ENCODE data around the gene CCDC71.
A peak's percentile ranks its signal among the peaks of the same experiment; 100 is the strongest.

CCDC71 gene

DNA sequence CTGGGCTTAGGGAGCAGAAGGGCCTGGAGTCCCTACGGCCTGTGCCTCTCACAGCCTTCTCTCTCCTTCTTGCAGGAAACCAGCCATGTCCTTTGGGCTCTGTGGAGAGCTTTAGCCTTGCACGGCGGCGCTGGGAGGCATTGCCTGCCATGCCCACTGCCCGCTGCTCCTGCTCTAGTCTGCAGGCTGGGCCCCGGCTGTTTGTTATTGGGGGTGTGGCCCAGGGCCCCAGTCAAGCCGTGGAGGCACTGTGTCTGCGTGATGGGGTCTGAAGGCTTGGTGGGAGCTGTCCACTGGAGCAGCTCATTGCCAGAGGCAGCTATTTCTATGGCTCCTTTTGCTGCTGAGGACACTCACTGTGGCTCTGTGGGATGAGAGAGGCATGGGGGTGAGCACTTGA is 9.4 kb upstream of the CCDC71 start:
- Histone ChIP-seq H3K9me3 (ENCODE audit: low read length) (no peaks in the 10 kb centered on the region), H2AFZ (ENCODE audit: low read depth, low read length) (no peak overlapping the region), H3K36me3 (ENCODE audit: insufficient read depth, low read length) (peaks cover 21% of the 10 kb centered on the region), H3K4me1 (ENCODE audit: insufficient read depth, low read length) (peaks cover 43% of the 10 kb centered on the region), H3K4me3 (ENCODE audit: low read length) (no peak overlapping the region), H3K27me3 (ENCODE audit: insufficient read depth, low read length) (no peaks in the 10 kb centered on the region)

- H2AFZ ChIP-seq (ENCODE audit: low read depth, low read length) = no peak overlapping the region
- peaks cover 44% of the 10 kb centered on the region for H3K4me1 ChIP-seq (ENCODE audit: insufficient read depth, low read length)
- H3K27me3 ChIP-seq (ENCODE audit: insufficient read depth, low read length) = no peaks in the 10 kb centered on the region
- no peaks in the 10 kb centered on the region for H3K9me3 ChIP-seq (ENCODE audit: low read length)
- peaks cover 21% of the 10 kb centered on the region for H3K36me3 ChIP-seq (ENCODE audit: insufficient read depth, low read length)
- H3K4me3 ChIP-seq (ENCODE audit: low read length) = peak overlapping the region; percentile 23
These were observed 8.4 kb upstream of the CCDC71 start for GRCh38 chr3:49174397-49174985.

DNA sequence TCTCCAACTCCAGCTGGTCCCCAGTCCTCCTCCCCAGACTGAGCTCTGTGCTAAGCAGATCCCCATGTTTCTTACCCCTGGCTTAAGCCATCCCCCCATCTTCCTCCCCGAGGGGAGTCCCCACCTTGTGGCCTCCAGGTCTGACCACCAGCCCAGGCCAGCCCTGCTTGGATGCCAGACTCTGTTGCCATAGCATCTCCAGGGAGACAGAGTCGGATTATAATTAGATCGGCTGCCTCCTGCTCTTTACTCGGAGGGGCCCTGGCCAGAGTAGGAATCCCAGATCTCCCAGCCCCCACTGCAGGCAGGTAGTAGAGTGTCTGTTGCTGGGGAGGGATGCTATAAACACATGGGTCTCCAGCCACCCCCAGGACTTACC is 7.7 kb upstream of the CCDC71 start:
- H3K36me3 ChIP-seq (ENCODE audit: insufficient read depth, low read length) = peaks cover 21% of the 10 kb centered on the region
- H3K27me3 ChIP-seq (ENCODE audit: insufficient read depth, low read length) = no peaks in the 10 kb centered on the region
- H2AFZ ChIP-seq (ENCODE audit: low read depth, low read length) = no peak overlapping the region
- H3K4me1 ChIP-seq (ENCODE audit: insufficient read depth, low read length) = peaks cover 44% of the 10 kb centered on the region
- H3K9me3 ChIP-seq (ENCODE audit: low read length) = no peaks in the 10 kb centered on the region
- peak overlapping the region; percentile 25 for H3K4me3 ChIP-seq (ENCODE audit: low read length)

- Histone ChIP-seq H3K4me1 (ENCODE audit: insufficient read depth, low read length) (peaks cover 44% of the 10 kb centered on the region), H3K27me3 (ENCODE audit: insufficient read depth, low read length) (no peaks in the 10 kb centered on the region), H3K4me3 (ENCODE audit: low read length) (peak overlapping the region; percentile 77), H3K9me3 (ENCODE audit: low read length) (no peaks in the 10 kb centered on the region), H2AFZ (ENCODE audit: low read depth, low read length) (no peak overlapping the region), H3K36me3 (ENCODE audit: insufficient read depth, low read length) (peaks cover 21% of the 10 kb centered on the region)
These were observed 7.1 kb upstream of the CCDC71 start for GRCh38 chr3:49173116-49173791.

DNA sequence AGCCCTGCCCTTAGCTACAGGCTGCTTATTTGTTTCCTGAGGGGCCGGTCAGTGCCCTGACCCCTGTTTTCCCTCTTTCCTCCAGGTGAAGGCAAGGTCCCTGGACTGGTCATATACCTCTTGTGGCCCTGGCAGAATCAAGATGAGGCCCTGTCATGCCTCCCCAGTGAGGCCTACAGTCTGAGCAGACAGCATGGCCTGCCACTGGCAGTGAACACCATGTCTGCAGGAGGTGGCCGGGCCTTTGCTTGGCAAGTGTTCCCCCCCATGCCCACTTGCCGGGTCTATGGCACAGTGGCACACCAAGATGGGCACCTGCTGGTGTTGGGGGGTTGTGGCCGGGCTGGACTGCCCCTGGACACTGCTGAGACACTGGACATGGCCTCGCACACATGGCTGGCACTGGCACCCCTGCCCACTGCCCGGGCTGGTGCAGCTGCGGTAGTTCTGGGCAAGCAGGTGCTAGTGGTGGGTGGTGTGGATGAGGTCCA is 6.5 kb upstream of the CCDC71 start:
- no peaks in the 10 kb centered on the region for H3K9me3 ChIP-seq (ENCODE audit: low read length)
- no peaks in the 10 kb centered on the region for H3K27me3 ChIP-seq (ENCODE audit: insufficient read depth, low read length)
- H3K4me1 ChIP-seq (ENCODE audit: insufficient read depth, low read length) = peaks cover 44% of the 10 kb centered on the region
- H3K36me3 ChIP-seq (ENCODE audit: insufficient read depth, low read length) = peaks cover 18% of the 10 kb centered on the region
- H3K4me3 ChIP-seq (ENCODE audit: low read length) = peak overlapping the region; percentile 77
- no peak overlapping the region for H2AFZ ChIP-seq (ENCODE audit: low read depth, low read length)

GRCh38 chr3:49171775-49172500 is 5.8 kb upstream of the CCDC71 start:
- Histone ChIP-seq H3K4me1 (ENCODE audit: insufficient read depth, low read length) (peaks cover 44% of the 10 kb centered on the region), H3K27me3 (ENCODE audit: insufficient read depth, low read length) (no peaks in the 10 kb centered on the region), H3K36me3 (ENCODE audit: insufficient read depth, low read length) (peaks cover 18% of the 10 kb centered on the region), H2AFZ (ENCODE audit: low read depth, low read length) (no peak overlapping the region), H3K4me3 (ENCODE audit: low read length) (peak overlapping the region; percentile 77), H3K9me3 (ENCODE audit: low read length) (no peaks in the 10 kb centered on the region)

DNA sequence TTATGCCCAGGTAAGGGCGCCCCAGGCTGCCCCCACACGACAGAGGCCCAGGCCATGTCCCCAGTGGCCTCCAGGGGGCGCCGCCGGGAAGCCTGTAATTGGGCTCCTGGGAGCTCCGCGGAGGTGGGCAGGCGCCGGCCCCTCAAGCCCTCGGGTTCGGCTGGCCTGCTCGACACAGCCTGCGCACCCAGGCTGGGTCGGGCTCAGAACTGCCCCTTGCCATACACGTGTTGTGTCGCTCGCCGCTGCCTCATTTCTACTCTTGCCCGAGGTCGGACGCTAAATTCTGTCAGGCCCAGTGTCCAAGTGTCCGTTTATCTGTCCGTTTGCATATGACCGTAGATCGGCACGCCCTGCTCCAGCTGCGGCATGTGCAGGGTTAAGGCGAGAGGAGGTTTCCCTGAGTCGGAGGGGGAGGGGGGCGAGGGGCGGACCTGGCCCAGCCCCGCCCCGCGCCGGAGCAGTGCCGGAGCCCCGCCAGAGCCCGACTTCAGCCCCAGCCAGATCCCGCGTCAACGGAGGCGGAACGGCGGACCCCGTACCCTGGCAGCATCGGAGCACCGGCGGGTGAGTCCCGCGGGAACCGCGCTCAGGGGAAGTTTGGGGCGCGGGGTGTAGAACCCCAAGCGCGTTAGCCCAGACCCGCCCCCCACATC is 5.1 kb upstream of the CCDC71 start, which contains the start of gene KLHDC8B:
Gene KLHDC8B, plus strand, starts transcription at position 480 of the 656 bp plus-strand sequence. CDS start 1,172 bp downstream, outside the sequence.
- Histone ChIP-seq H3K4me1 (ENCODE audit: insufficient read depth, low read length) (peaks cover 44% of the 10 kb centered on the region), H2AFZ (ENCODE audit: low read depth, low read length) (peak within 1 kb of the TSS; percentile 22), H3K9me3 (ENCODE audit: low read length) (no peaks in the 10 kb centered on the region), H3K27me3 (ENCODE audit: insufficient read depth, low read length) (no peaks in the 10 kb centered on the region), H3K4me3 (ENCODE audit: low read length) (peak within 1 kb of the TSS; percentile 77), H3K36me3 (ENCODE audit: insufficient read depth, low read length) (peaks cover 17% of the 10 kb centered on the region)

- Histone ChIP-seq H3K27me3 (ENCODE audit: insufficient read depth, low read length) (no peaks in the 10 kb centered on the region), H2AFZ (ENCODE audit: low read depth, low read length) (peak overlapping the region; percentile 22), H3K36me3 (ENCODE audit: insufficient read depth, low read length) (peaks cover 12% of the 10 kb centered on the region), H3K4me3 (ENCODE audit: low read length) (peak overlapping the region; percentile 77), H3K9me3 (ENCODE audit: low read length) (no peaks in the 10 kb centered on the region), H3K4me1 (ENCODE audit: insufficient read depth, low read length) (peaks cover 44% of the 10 kb centered on the region)
These were observed 4.6 kb upstream of the CCDC71 start for GRCh38 chr3:49170744-49171118.

DNA sequence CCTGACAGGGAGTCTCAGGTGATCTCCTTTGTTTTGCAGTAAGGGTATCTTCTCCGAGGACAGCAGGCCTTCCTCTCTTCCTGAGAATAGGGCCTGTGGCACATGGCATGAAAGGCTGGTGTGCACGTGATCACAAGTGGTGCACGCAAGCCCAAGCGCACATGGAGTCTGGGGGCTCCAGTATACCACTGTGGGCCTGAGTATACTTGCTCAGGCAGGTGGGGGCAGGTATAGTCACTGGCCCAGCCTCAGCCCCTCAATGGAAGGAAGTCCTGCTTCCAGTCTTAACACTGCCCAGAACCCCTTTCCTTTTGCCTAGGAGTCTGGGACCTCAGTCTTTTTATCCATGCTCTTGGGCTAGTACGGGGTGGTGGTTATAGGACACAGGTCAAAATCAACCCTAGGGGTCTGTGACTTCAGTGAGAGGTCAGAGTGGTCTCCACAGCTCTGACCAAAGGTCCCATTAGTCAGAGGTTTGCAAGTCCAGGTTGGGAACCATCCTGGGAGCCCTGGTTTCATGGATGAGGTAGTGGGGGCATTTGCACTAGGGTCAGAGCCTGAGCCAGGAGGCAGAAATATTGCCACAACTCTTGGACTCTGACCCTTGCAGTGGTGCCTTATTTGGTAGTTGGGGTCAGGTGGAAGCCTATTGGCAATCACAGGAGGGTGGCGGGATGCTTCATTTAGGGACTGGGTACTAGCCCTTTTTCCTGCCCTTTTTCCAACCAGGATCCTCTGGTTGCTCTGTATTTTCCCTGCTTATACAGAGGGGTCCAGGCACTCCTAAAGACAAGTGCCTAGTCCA is 823 bp upstream of the CCDC71 start:
- H3K9me3 ChIP-seq (ENCODE audit: low read length) = no peaks in the 10 kb centered on the region
- H3K36me3 ChIP-seq (ENCODE audit: insufficient read depth, low read length) = peaks cover 19% of the 10 kb centered on the region
- H3K27me3 ChIP-seq (ENCODE audit: insufficient read depth, low read length) = no peaks in the 10 kb centered on the region
- H3K4me1 ChIP-seq (ENCODE audit: insufficient read depth, low read length) = peaks cover 18% of the 10 kb centered on the region
- peak overlapping the region; percentile 88 for H3K4me3 ChIP-seq (ENCODE audit: low read length)
- peak overlapping the region; percentile 18 for H2AFZ ChIP-seq (ENCODE audit: low read depth, low read length)

DNA sequence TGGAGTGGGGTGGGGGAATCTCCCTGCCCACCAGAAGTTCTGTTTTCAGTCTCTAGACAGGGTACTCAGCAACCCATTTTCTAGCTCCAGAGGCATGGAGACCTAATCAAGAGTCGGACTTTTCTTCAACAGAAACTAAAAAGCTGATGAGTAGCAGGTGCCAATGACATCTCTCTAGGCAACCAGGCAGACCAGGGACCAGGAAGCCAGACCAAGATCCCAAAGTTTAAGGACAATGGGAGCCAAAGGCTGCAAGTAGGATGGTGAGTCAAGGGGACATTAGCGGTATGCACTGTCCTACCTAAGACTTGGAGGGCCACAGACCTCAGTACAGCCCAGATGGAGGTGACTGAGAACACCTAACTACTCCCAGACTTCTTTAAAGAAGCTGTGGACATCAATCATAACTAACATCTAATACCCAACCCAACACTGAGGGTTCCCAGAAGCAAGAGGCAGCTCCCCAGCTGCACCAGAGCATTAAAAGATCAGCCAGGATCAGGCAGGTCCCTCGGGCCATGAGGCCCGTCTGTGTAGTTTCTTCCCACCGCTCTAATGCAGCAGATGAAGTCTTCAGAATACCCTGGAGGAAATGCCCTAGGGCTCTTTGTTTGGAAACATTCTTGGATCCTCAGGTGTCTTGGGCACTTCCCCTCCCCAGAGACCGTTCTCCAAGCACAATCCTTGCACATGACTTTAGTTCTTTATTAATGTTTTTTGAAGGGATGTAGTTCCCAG is 979 bp downstream of the CCDC71 start:
- no peaks in the 10 kb centered on the region for H3K27me3 ChIP-seq (ENCODE audit: insufficient read depth, low read length)
- H3K4me1 ChIP-seq (ENCODE audit: insufficient read depth, low read length) = peaks cover 9% of the 10 kb centered on the region
- peak overlapping the region; percentile 88 for H3K4me3 ChIP-seq (ENCODE audit: low read length)
- no peaks in the 10 kb centered on the region for H3K9me3 ChIP-seq (ENCODE audit: low read length)
- H2AFZ ChIP-seq (ENCODE audit: low read depth, low read length) = no peak overlapping the region
- H3K36me3 ChIP-seq (ENCODE audit: insufficient read depth, low read length) = peaks cover 24% of the 10 kb centered on the region

DNA sequence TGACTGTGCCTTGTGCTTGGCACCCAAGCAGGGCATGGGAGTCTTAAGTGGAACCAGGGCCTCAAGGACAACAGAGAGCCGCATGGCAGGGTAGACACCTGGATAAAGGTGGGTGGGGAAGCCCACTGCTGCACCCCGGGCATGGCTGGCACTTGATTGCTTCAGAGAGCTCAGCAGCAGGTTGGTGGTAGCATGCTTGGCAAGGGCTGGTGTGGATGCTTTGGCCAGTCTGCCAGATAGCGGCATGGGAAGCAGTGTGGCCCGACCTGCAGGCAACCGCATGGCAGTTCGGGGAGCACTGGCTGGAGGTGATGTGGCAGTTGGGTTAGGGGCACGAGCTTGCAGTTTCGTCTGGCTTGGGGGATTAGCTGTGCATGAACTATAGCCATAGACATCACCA is 2.5 kb downstream of the CCDC71 start:
- Histone ChIP-seq H3K36me3 (ENCODE audit: insufficient read depth, low read length) (peaks cover 24% of the 10 kb centered on the region), H3K9me3 (ENCODE audit: low read length) (no peaks in the 10 kb centered on the region), H2AFZ (ENCODE audit: low read depth, low read length) (no peak overlapping the region), H3K27me3 (ENCODE audit: insufficient read depth, low read length) (no peaks in the 10 kb centered on the region), H3K4me1 (ENCODE audit: insufficient read depth, low read length) (peaks cover 9% of the 10 kb centered on the region), H3K4me3 (ENCODE audit: low read length) (no peak overlapping the region)
